Keratinocyte (primary cell): ENCODE measurements around the gene GTF3C4.
A peak's percentile ranks its signal among the peaks of the same experiment; 100 is the strongest.

ENCODE experiments used
- EZH2 ChIP-seq: IDR thresholded peaks from one replicate; pipeline ENCODE4 v1.6.1; 2012; ENCODE audit warnings: inconsistent platforms, mild to moderate bottlenecking, low read length, moderate library complexity
- TF ChIP-seq, protein P1 (sequence below), 3 experiments: IDR thresholded peaks in 1 of 3; conservative IDR thresholded peaks in 1 of 3; optimal IDR thresholded peaks in 1 of 3; 2 replicates in 2 of 3; 3 replicates in 1 of 3; pipeline versions ENCODE3 to v1.5.1; 2011; ENCODE audit warnings: low read length in 3 of 3, mild to moderate bottlenecking in 3 of 3, moderate library complexity in 2 of 3, control low read depth in 1 of 3, inconsistent platforms in 1 of 3; ENCODE audit not compliant: insufficient read depth in 2 of 3; ENCODE audit errors: extremely low read depth in 1 of 3

GRCh38 chr9:132694144-132694543 lies 23.9 kb downstream of the GTF3C4 start:
- no peak for TF ChIP-seq EZH2
- TF ChIP-seq, protein P1, sequence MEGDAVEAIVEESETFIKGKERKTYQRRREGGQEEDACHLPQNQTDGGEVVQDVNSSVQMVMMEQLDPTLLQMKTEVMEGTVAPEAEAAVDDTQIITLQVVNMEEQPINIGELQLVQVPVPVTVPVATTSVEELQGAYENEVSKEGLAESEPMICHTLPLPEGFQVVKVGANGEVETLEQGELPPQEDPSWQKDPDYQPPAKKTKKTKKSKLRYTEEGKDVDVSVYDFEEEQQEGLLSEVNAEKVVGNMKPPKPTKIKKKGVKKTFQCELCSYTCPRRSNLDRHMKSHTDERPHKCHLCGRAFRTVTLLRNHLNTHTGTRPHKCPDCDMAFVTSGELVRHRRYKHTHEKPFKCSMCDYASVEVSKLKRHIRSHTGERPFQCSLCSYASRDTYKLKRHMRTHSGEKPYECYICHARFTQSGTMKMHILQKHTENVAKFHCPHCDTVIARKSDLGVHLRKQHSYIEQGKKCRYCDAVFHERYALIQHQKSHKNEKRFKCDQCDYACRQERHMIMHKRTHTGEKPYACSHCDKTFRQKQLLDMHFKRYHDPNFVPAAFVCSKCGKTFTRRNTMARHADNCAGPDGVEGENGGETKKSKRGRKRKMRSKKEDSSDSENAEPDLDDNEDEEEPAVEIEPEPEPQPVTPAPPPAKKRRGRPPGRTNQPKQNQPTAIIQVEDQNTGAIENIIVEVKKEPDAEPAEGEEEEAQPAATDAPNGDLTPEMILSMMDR (optimal IDR thresholded peaks at IDR 0.05 in 1 of 3, IDR thresholded peaks at IDR 0.05 in 1 of 3, conservative IDR thresholded peaks at IDR 0.05 in 1 of 3; ENCODE audit: extremely low read depth in 1 of 3, insufficient read depth in 2 of 3, low read length in 3 of 3): peak; percentile 27 to 48 (median 29)
